HG03045 (cell line): ENCODE measurements around the gene PPP1R14C.

ENCODE experiments used
- ATAC-seq: cut with Tn5 transposase; IDR thresholded peaks from one replicate; pipeline ENCODE4 v1.9.1; 2021; ENCODE audit warnings: mild to moderate bottlenecking, moderate library complexity; ENCODE audit not compliant: unreplicated experiment

PPP1R14C gene

GRCh38 chr6:150245148-150245935 lies 102.5 kb downstream of the PPP1R14C start:
- no peak for ATAC-seq

- no peak for ATAC-seq
These were observed 105.0 kb downstream of the PPP1R14C start for GRCh38 chr6:150247803-150248202.

GRCh38 chr6:150248300-150248699 lies 105.5 kb downstream of the PPP1R14C start:
- ATAC-seq = no peak

- no peak for ATAC-seq
These were observed 106.4 kb downstream of the PPP1R14C start for GRCh38 chr6:150249261-150249660.

GRCh38 chr6:150250826-150251225 lies 108.0 kb downstream of the PPP1R14C start:
- ATAC-seq = no peak

- ATAC-seq = no peak
These were observed 108.8 kb downstream of the PPP1R14C start for GRCh38 chr6:150251566-150252186.

- ATAC-seq = no peak
These were observed 110.0 kb downstream of the PPP1R14C start for GRCh38 chr6:150252714-150253444.

GRCh38 chr6:150253489-150253888 lies 110.6 kb downstream of the PPP1R14C start:
- no peak for ATAC-seq

GRCh38 chr6:150254770-150255169 lies 111.9 kb downstream of the PPP1R14C start:
- no peak for ATAC-seq

- ATAC-seq = no peak
These were observed 113.0 kb downstream of the PPP1R14C start for GRCh38 chr6:150255840-150256239.

GRCh38 chr6:150256618-150257272 lies 113.9 kb downstream of the PPP1R14C start:
- ATAC-seq = no peak

- ATAC-seq = no peak
These were observed 115.5 kb downstream of the PPP1R14C start for GRCh38 chr6:150258381-150258780.

GRCh38 chr6:150260931-150261330 lies 118.1 kb downstream of the PPP1R14C start:
- ATAC-seq = no peak

- no peak for ATAC-seq
These were observed 119.3 kb downstream of the PPP1R14C start for GRCh38 chr6:150261997-150262697.

- no peak for ATAC-seq
These were observed 121.0 kb downstream of the PPP1R14C start for GRCh38 chr6:150263765-150264404.

- ATAC-seq = no peak
These were observed 123.5 kb downstream of the PPP1R14C start for GRCh38 chr6:150266309-150266708.

- no peak for ATAC-seq
These were observed 124.3 kb downstream of the PPP1R14C start for GRCh38 chr6:150266963-150267685.

- ATAC-seq = no peak
These were observed 125.1 kb downstream of the PPP1R14C start for GRCh38 chr6:150267686-150268561.
